Measurements from ENCODE around the gene ANKRD34A. TPM values are rescaled to one million over a fixed set of nuclear protein-coding genes. Genes with fewer than 3 reads are reported as not detected.
"Not testable (repeated sequence)": the region's sequence is repeated elsewhere in the genome, so short reads cannot be mapped to it uniquely, and the experiment has no call there.

ANKRD34A gene
- total and polyA plus RNA-seq, 2 experiments from 2014 or later: 1.3 to 2.3 TPM

- H3K27me3 ChIP-seq (replicated peaks; ENCODE audit: insufficient read depth): no peaks in the 10 kb centered on the region
- 0 out of 2 replicates have a peak, but pooled peaks cover 8% of the 10 kb centered on the region for H3K4me1 ChIP-seq (ENCODE audit: insufficient read depth)
- H3F3A ChIP-seq (ENCODE audit: insufficient read depth): peaks cover 6% of the 10 kb centered on the region
- H3K4me3 ChIP-seq: no peak overlapping the region
- H3K9me2 ChIP-seq (ENCODE audit: insufficient read depth): no peaks in the 10 kb centered on the region
- no peak overlapping the region for H3K4me2 ChIP-seq (ENCODE audit: unreplicated experiment)
- H3K27ac ChIP-seq: no peak overlapping the region
- in situ Hi-C loops (cut with MboI): no loop called here
- H2AFZ ChIP-seq: no peak overlapping the region
- no peak for TF ChIP-seq EZH2 (IDR thresholded peaks at IDR 0.05; ENCODE audit: insufficient read depth, poor library complexity, severe bottlenecking)
- TF ChIP-seq EZH2phosphoT487 (IDR thresholded peaks at IDR 0.05; ENCODE audit: insufficient read depth, low read depth): no peak
- H4K20me1 ChIP-seq (ENCODE audit: insufficient read depth): no peaks in the 10 kb centered on the region
- no peak overlapping the region for H3K9ac ChIP-seq
- no peaks in the 10 kb centered on the region for H3K9me3 ChIP-seq (ENCODE audit: low read depth)
- WGBS, 2 experiments (ENCODE audit: low coverage in 1 of 2, low lambda C conversion rate in 2 of 2, missing lambda C conversion rate in 2 of 2): 97 to 100% methylated on average over 8 of the region's 8 CpGs
- peaks cover 12% of the 10 kb centered on the region for H3K79me2 ChIP-seq (ENCODE audit: insufficient read depth)
- peak; percentile 62 for DNase-seq
- peaks cover 26% of the 10 kb centered on the region; the same call in 1 of the 2 replicates for H3K36me3 ChIP-seq (ENCODE audit: low read depth)
Measured at GRCh38 chr1:145936247-145936646, 28.1 kb downstream of the ANKRD34A start.

- Histone ChIP-seq H3K27me3 (replicated peaks; ENCODE audit: insufficient read depth) (no peaks in the 10 kb centered on the region), H3K27ac (no peak overlapping the region), H3K79me2 (ENCODE audit: insufficient read depth) (peaks cover 7% of the 10 kb centered on the region), H3F3A (ENCODE audit: insufficient read depth) (peaks cover 9% of the 10 kb centered on the region), H3K4me2 (ENCODE audit: unreplicated experiment) (no peak overlapping the region), H4K20me1 (ENCODE audit: insufficient read depth) (no peaks in the 10 kb centered on the region), H3K36me3 (ENCODE audit: low read depth) (peaks cover 26% of the 10 kb centered on the region; the same call in 1 of the 2 replicates), H3K4me1 (ENCODE audit: insufficient read depth) (0 out of 2 replicates have a peak, but pooled peaks cover 8% of the 10 kb centered on the region), H3K4me3 (no peak overlapping the region), H3K9ac (no peak overlapping the region), H2AFZ (no peak overlapping the region), H3K9me3 (ENCODE audit: low read depth) (no peaks in the 10 kb centered on the region), H3K9me2 (ENCODE audit: insufficient read depth) (no peaks in the 10 kb centered on the region)
- TF ChIP-seq EZH2 (IDR thresholded peaks at IDR 0.05; ENCODE audit: insufficient read depth, poor library complexity, severe bottlenecking) (no peak), EZH2phosphoT487 (IDR thresholded peaks at IDR 0.05; ENCODE audit: insufficient read depth, low read depth) (no peak)
- no peak for DNase-seq
- in situ Hi-C loops (cut with MboI): no loop called here
Measured at GRCh38 chr1:145935708-145936107, 28.7 kb downstream of the ANKRD34A start.

GRCh38 chr1:145932522-145933009 is 31.8 kb downstream of the ANKRD34A start:
- 71 to 72% methylated on average over 9 of the region's 9 CpGs for WGBS, 2 experiments (ENCODE audit: low coverage in 1 of 2, low lambda C conversion rate in 2 of 2, missing lambda C conversion rate in 2 of 2)
- H3K27me3 ChIP-seq (replicated peaks; ENCODE audit: insufficient read depth); DNase-seq; H2AFZ ChIP-seq; H3K9me2 ChIP-seq (ENCODE audit: insufficient read depth); H3K9me3 ChIP-seq (ENCODE audit: low read depth); H3K27ac ChIP-seq; in situ Hi-C loops (cut with MboI); H3K4me1 ChIP-seq (ENCODE audit: insufficient read depth); H3K4me3 ChIP-seq; H3K9ac ChIP-seq; H4K20me1 ChIP-seq (ENCODE audit: insufficient read depth); H3K4me2 ChIP-seq (ENCODE audit: unreplicated experiment): not testable (repeated sequence)
- Histone ChIP-seq H3K79me2 (ENCODE audit: insufficient read depth) (peaks cover 13% of the 10 kb centered on the region; the same call in 1 of the 2 replicates), H3K36me3 (ENCODE audit: low read depth) (peaks cover 25% of the 10 kb centered on the region; the same call in 1 of the 2 replicates), H3F3A (ENCODE audit: insufficient read depth) (peaks cover 21% of the 10 kb centered on the region)

- H3K79me2 ChIP-seq (ENCODE audit: insufficient read depth): peaks cover 24% of the 10 kb centered on the region
- no peaks in the 10 kb centered on the region for H3K27me3 ChIP-seq (replicated peaks; ENCODE audit: insufficient read depth)
- in situ Hi-C loops (cut with MboI): no loop called here
- peak overlapping the region; percentile 93 for H3K27ac ChIP-seq
- peak overlapping the region; percentile 98 for H3K9ac ChIP-seq
- H3K36me3 ChIP-seq (ENCODE audit: low read depth): peaks cover 9% of the 10 kb centered on the region
- H4K20me1 ChIP-seq (ENCODE audit: insufficient read depth): no peaks in the 10 kb centered on the region
- H3K9me3 ChIP-seq (ENCODE audit: low read depth): no peaks in the 10 kb centered on the region
- H3K4me2 ChIP-seq (ENCODE audit: unreplicated experiment): peak overlapping the region; percentile 92
- peak overlapping the region; percentile 80 for H2AFZ ChIP-seq
- TF ChIP-seq EZH2 (IDR thresholded peaks at IDR 0.05; ENCODE audit: insufficient read depth, poor library complexity, severe bottlenecking) (no peak), EZH2phosphoT487 (IDR thresholded peaks at IDR 0.05; ENCODE audit: insufficient read depth, low read depth) (no peak)
- no peak for DNase-seq
- peaks cover 21% of the 10 kb centered on the region for H3F3A ChIP-seq (ENCODE audit: insufficient read depth)
- H3K4me3 ChIP-seq: peak overlapping the region; percentile 99
- H3K9me2 ChIP-seq (ENCODE audit: insufficient read depth): no peaks in the 10 kb centered on the region
- WGBS, 2 experiments (ENCODE audit: low coverage in 1 of 2, low lambda C conversion rate in 2 of 2, missing lambda C conversion rate in 2 of 2): 55 to 56% methylated on average over 20 of the region's 20 CpGs
- peaks cover 8% of the 10 kb centered on the region for H3K4me1 ChIP-seq (ENCODE audit: insufficient read depth)
Measured at GRCh38 chr1:145927916-145928643, 36.3 kb downstream of the ANKRD34A start.

Measured in GM23248 (cell line).